ENCODE results near the gene GIGYF2.

DNA sequence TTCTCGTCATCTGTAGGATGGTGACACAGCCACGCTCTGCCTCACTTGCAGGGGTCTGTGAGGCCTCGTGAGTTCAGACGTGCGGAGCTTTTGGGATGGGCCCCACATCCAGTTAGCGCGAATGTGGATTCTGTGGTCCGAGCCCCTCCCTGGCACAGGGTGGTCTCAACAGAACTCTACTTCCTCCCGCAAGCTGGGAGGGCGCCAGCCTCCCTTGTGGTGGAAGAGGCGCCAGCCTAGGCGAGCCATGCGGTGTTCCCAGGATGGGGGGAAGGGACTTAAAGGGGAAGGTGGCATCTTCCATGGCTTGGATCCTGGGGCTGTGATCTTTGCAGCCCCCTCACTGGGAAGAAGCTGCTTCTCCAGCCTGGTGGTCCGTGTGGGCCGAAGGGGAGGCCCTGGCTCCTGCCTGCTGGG lies 174.3 kb downstream of the GIGYF2 start:
- TF ChIP-seq, protein P1, sequence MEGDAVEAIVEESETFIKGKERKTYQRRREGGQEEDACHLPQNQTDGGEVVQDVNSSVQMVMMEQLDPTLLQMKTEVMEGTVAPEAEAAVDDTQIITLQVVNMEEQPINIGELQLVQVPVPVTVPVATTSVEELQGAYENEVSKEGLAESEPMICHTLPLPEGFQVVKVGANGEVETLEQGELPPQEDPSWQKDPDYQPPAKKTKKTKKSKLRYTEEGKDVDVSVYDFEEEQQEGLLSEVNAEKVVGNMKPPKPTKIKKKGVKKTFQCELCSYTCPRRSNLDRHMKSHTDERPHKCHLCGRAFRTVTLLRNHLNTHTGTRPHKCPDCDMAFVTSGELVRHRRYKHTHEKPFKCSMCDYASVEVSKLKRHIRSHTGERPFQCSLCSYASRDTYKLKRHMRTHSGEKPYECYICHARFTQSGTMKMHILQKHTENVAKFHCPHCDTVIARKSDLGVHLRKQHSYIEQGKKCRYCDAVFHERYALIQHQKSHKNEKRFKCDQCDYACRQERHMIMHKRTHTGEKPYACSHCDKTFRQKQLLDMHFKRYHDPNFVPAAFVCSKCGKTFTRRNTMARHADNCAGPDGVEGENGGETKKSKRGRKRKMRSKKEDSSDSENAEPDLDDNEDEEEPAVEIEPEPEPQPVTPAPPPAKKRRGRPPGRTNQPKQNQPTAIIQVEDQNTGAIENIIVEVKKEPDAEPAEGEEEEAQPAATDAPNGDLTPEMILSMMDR (IDR thresholded peaks at IDR 0.05; ENCODE audit: low read depth, low read length): no peak
- no peak for TF ChIP-seq EZH2phosphoT487 (IDR thresholded peaks at IDR 0.05; ENCODE audit: low read depth)

All from OCI-LY3 (cell line).